Measurements from ENCODE around the gene SRRM5. TPM values are rescaled to one million over a fixed set of nuclear protein-coding genes. Genes with fewer than 3 reads are reported as not detected.
"Not testable (repeated sequence)": the region's sequence is repeated elsewhere in the genome, so short reads cannot be mapped to it uniquely, and the experiment has no call there.

SRRM5 gene
- total and polyA plus RNA-seq, 5 experiments from 2014 or later = 0.08 to 1.4 (median 1.2) TPM; not detected in 1

- H3K9me3 Mint-ChIP-seq, ATAC-seq, POLR2A ChIA-PET, H3K4me3 Mint-ChIP-seq, DNase-seq, H3K27me3 Mint-ChIP-seq: not testable (repeated sequence)
- Mint-ChIP-seq H3K27ac (peak overlapping the region in 3 of 10 donors; percentile 57 to 79 (median 64)), H3K36me3 (peaks cover 0 to 39% (median 0%) of the 10 kb centered on the region in 3 donors), H3K4me1 (peaks cover 23 to 37% (median 36%) of the 10 kb centered on the region in 4 donors)
Observed at GRCh38 chr19:43600326-43600725, 11.6 kb upstream of the SRRM5 start.

- Mint-ChIP-seq H3K4me3 (no peak overlapping the region), H3K9me3 (no peaks in the 10 kb centered on the region), H3K27ac (peak overlapping the region in 7 of 10 donors; percentile 23 to 85 (median 65)), H3K4me1 (peaks cover 17 to 23% (median 20%) of the 10 kb centered on the region in 4 donors), H3K36me3 (peaks cover 0 to 37% (median 0%) of the 10 kb centered on the region in 3 donors), H3K27me3 (no peaks in the 10 kb centered on the region)
- no peak for ATAC-seq
- DNase-seq = no peak
- POLR2A ChIA-PET = interaction anchor here (0.6 to 1.9 kb wide), 3 partner anchors 10 to 1298 kb away, joined by 3 to 12 read pairs (median 3); partner anchors contain the start of genes IRGQ and ZNF576
Observed at GRCh38 chr19:43605875-43606568, 5.9 kb upstream of the SRRM5 start.

GRCh38 chr19:43606569-43607229 lies 5.2 kb upstream of the SRRM5 start:
- Mint-ChIP-seq H3K4me3 (peak overlapping the region in 2 of 10 donors; percentile 16 to 20), H3K27ac (peak overlapping the region in 8 of 10 donors; percentile 35 to 90 (median 70)), H3K4me1 (peaks cover 18 to 23% (median 22%) of the 10 kb centered on the region in 4 donors), H3K9me3 (no peaks in the 10 kb centered on the region), H3K27me3 (no peaks in the 10 kb centered on the region), H3K36me3 (peaks cover 0 to 40% (median under 1%) of the 10 kb centered on the region in 3 donors)
- DNase-seq (no peak), ATAC-seq (no peak)
- POLR2A ChIA-PET = interaction anchor here (0.6 to 1.9 kb wide), 3 partner anchors 10 to 1299 kb away, joined by 3 to 12 read pairs (median 3); partner anchors contain the start of genes IRGQ and ZNF576

- H3K36me3 Mint-ChIP-seq = peaks cover 0 to 43% (median 4%) of the 10 kb centered on the region in 3 donors
- H3K27me3 Mint-ChIP-seq = no peaks in the 10 kb centered on the region
- POLR2A ChIA-PET = interaction anchor here (1.9 kb wide), 1 partner anchor 10 kb away, joined by 12 read pairs; no protein-coding TSS in a partner anchor
- peaks cover 21 to 30% (median 27%) of the 10 kb centered on the region in 4 donors for H3K4me1 Mint-ChIP-seq
- H3K4me3 Mint-ChIP-seq = peak overlapping the region in 7 of 10 donors; percentile 13 to 72 (median 27)
- DNase-seq (no peak), ATAC-seq (peak in 1 of 2 donors; percentile 44)
- no peaks in the 10 kb centered on the region for H3K9me3 Mint-ChIP-seq
- peak overlapping the region; percentile 11 to 90 (median 76) for H3K27ac Mint-ChIP-seq
Observed at GRCh38 chr19:43607238-43608205, 4.4 kb upstream of the SRRM5 start.

GRCh38 chr19:43609872-43610271 lies 2.0 kb upstream of the SRRM5 start:
- ATAC-seq (no peak), DNase-seq (no peak)
- Mint-ChIP-seq H3K4me1 (peaks cover 21 to 52% (median 45%) of the 10 kb centered on the region in 4 donors), H3K36me3 (peaks cover 0 to 56% (median 10%) of the 10 kb centered on the region in 3 donors), H3K9me3 (no peaks in the 10 kb centered on the region), H3K27ac (peak overlapping the region in 6 of 10 donors; percentile 19 to 82 (median 68)), H3K27me3 (no peaks in the 10 kb centered on the region), H3K4me3 (no peak overlapping the region)
- POLR2A ChIA-PET = interaction anchor here (0.6 kb wide), 2 partner anchors 154 to 1352 kb away, joined by 3 to 7 read pairs; no protein-coding TSS in a partner anchor

GRCh38 chr19:43610493-43610892 lies 1.4 kb upstream of the SRRM5 start:
- Mint-ChIP-seq H3K36me3 (peaks cover 0 to 56% (median 10%) of the 10 kb centered on the region in 3 donors), H3K4me3 (no peak overlapping the region), H3K27me3 (no peaks in the 10 kb centered on the region), H3K27ac (peak overlapping the region in 7 of 10 donors; percentile 30 to 82 (median 54)), H3K9me3 (no peaks in the 10 kb centered on the region), H3K4me1 (peaks cover 19 to 55% (median 45%) of the 10 kb centered on the region in 4 donors)
- ATAC-seq (no peak), DNase-seq (no peak)
- POLR2A ChIA-PET = no interaction called here

- H3K9me3 Mint-ChIP-seq = no peaks in the 10 kb centered on the region
- H3K27me3 Mint-ChIP-seq = no peaks in the 10 kb centered on the region
- no peak overlapping the region for H3K4me3 Mint-ChIP-seq
- ATAC-seq (no peak), DNase-seq (no peak)
- peaks cover 0 to 50% (median 10%) of the 10 kb centered on the region in 3 donors for H3K36me3 Mint-ChIP-seq
- POLR2A ChIA-PET = no interaction called here
- H3K4me1 Mint-ChIP-seq = peaks cover 28 to 63% (median 50%) of the 10 kb centered on the region in 4 donors
- peak overlapping the region in 4 of 10 donors; percentile 43 to 82 (median 61) for H3K27ac Mint-ChIP-seq
Observed at GRCh38 chr19:43612374-43612773, 486 bp downstream of the SRRM5 start.

GRCh38 chr19:43616306-43616705 lies 4.4 kb downstream of the SRRM5 start:
- POLR2A ChIA-PET = interaction anchor here (0.6 to 3.1 kb wide), 2 partner anchors 10 to 1946 kb away, joined by 7 to 12 read pairs; no protein-coding TSS in a partner anchor
- Mint-ChIP-seq H3K9me3 (no peaks in the 10 kb centered on the region), H3K4me1 (peaks cover 39 to 70% (median 51%) of the 10 kb centered on the region in 4 donors), H3K4me3 (no peak overlapping the region), H3K27ac (peak overlapping the region in 4 of 10 donors; percentile 22 to 71 (median 46)), H3K27me3 (no peaks in the 10 kb centered on the region), H3K36me3 (peaks cover 0 to 30% (median 10%) of the 10 kb centered on the region in 3 donors)
- ATAC-seq = no peak
- no peak for DNase-seq

- Mint-ChIP-seq H3K27me3 (no peaks in the 10 kb centered on the region), H3K4me3 (peak overlapping the region in 2 of 10 donors; percentile 41 to 50), H3K36me3 (peaks cover 0 to 24% (median 7%) of the 10 kb centered on the region in 3 donors), H3K4me1 (peaks cover 35 to 71% (median 49%) of the 10 kb centered on the region in 4 donors), H3K27ac (peak overlapping the region in 2 of 10 donors; percentile 61 to 79), H3K9me3 (no peaks in the 10 kb centered on the region)
- ATAC-seq (no peak), DNase-seq (no peak)
- POLR2A ChIA-PET = interaction anchor here (0.6 to 3.1 kb wide), 4 partner anchors 10 to 1945 kb away, joined by 6 to 12 read pairs (median 8); no protein-coding TSS in a partner anchor
Observed at GRCh38 chr19:43616954-43617353, 5.1 kb downstream of the SRRM5 start.

- H3K36me3 Mint-ChIP-seq = peaks cover 0 to 5% (median 0%) of the 10 kb centered on the region in 3 donors
- H3K27ac Mint-ChIP-seq = peak overlapping the region; percentile 92 to 99 (median 96)
- DNase-seq (peak in 6 of 10 donors; percentile 13 to 40 (median 32)), ATAC-seq (peak; percentile 13 to 38)
- no peaks in the 10 kb centered on the region for H3K9me3 Mint-ChIP-seq
- peaks cover 21 to 54% (median 38%) of the 10 kb centered on the region in 4 donors for H3K4me1 Mint-ChIP-seq
- H3K4me3 Mint-ChIP-seq = peak overlapping the region; percentile 95 to 99 (median 98)
- POLR2A ChIA-PET = interaction anchor here (2.1 kb wide), 1 partner anchor 22 kb away, joined by 15 read pairs; the partner anchor contains the start of gene ZNF576
- no peaks in the 10 kb centered on the region for H3K27me3 Mint-ChIP-seq
Observed at GRCh38 chr19:43618921-43619261, 7.0 kb downstream of the SRRM5 start.

- H3K27ac Mint-ChIP-seq = peak within 1 kb of the TSS; percentile 94 to 99 (median 98)
- no peaks in the 10 kb centered on the region for H3K9me3 Mint-ChIP-seq
- peak; percentile 78 to 92 (median 82) for DNase-seq
- peaks cover 20 to 51% (median 40%) of the 10 kb centered on the region in 4 donors for H3K4me1 Mint-ChIP-seq
- peak within 1 kb of the TSS; percentile 95 to 99 (median 98) for H3K4me3 Mint-ChIP-seq
- no peaks in the 10 kb centered on the region for H3K36me3 Mint-ChIP-seq
- POLR2A ChIA-PET = interaction anchor here (0.6 to 2.1 kb wide), 5 partner anchors 8 to 64 kb away, joined by 3 to 15 read pairs (median 4); partner anchors contain the start of gene ZNF576
- H3K27me3 Mint-ChIP-seq = no peaks in the 10 kb centered on the region
- ATAC-seq = peak; percentile 89 to 90
Observed at GRCh38 chr19:43619262-43620060, 7.6 kb downstream of the SRRM5 start, which contains the start of gene ZNF428. ZNF428 (minus strand) TSS chr19:43619629; CDS start chr19:43614304, 5,325 bp downstream.
